ENCODE data around the gene KDM6B. TPM values are rescaled to one million over a fixed set of nuclear protein-coding genes. Genes with fewer than 3 reads are reported as not detected.
A peak's percentile ranks its signal among the peaks of the same experiment; 100 is the strongest.

The KDM6B gene
- total and polyA plus RNA-seq, 8 donors, result 4.6 to 27.2 (median 10.9) TPM

DNA sequence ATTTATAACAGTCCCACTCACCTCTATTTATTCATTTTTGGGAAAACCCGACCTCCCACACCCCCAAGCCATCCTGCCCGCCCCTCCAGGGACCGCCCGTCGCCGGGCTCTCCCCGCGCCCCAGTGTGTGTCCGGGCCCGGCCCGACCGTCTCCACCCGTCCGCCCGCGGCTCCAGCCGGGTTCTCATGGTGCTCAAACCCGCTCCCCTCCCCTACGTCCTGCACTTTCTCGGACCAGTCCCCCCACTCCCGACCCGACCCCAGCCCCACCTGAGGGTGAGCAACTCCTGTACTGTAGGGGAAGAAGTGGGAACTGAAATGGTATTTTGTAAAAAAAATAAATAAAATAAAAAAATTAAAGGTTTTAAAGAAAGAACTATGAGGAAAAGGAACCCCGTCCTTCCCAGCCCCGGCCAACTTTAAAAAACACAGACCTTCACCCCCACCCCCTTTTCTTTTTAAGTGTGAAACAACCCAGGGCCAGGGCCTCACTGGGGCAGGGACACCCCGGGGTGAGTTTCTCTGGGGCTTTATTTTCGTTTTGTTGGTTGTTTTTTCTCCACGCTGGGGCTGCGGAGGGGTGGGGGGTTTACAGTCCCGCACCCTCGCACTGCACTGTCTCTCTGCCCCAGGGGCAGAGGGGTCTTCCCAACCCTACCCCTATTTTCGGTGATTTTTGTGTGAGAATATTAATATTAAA is 20.2 kb downstream of the KDM6B start:
- no peaks in the 10 kb centered on the region for H3K9me3 ChIP-seq
- DNase-seq, result peak in 1 of 2 donors; percentile 22
- H3K4me3 ChIP-seq, result peak overlapping the region in 2 of 4 donors; percentile 70 to 77
- H3K4me1 ChIP-seq, result peaks cover 41 to 68% (median 55%) of the 10 kb centered on the region in 4 donors
- 77 to 83% (median 81%) methylated on average over 31 of the region's 31 CpGs for WGBS, 5 donors
- no peaks in the 10 kb centered on the region for H3K27me3 ChIP-seq
- peak overlapping the region in 4 of 5 donors; percentile 23 to 96 (median 94) for H3K27ac ChIP-seq
- peaks cover 44 to 64% (median 52%) of the 10 kb centered on the region in 4 donors for H3K36me3 ChIP-seq
- TF ChIP-seq EP300 (IDR thresholded peaks at IDR 0.05), result no peak
- TF ChIP-seq, protein P1, sequence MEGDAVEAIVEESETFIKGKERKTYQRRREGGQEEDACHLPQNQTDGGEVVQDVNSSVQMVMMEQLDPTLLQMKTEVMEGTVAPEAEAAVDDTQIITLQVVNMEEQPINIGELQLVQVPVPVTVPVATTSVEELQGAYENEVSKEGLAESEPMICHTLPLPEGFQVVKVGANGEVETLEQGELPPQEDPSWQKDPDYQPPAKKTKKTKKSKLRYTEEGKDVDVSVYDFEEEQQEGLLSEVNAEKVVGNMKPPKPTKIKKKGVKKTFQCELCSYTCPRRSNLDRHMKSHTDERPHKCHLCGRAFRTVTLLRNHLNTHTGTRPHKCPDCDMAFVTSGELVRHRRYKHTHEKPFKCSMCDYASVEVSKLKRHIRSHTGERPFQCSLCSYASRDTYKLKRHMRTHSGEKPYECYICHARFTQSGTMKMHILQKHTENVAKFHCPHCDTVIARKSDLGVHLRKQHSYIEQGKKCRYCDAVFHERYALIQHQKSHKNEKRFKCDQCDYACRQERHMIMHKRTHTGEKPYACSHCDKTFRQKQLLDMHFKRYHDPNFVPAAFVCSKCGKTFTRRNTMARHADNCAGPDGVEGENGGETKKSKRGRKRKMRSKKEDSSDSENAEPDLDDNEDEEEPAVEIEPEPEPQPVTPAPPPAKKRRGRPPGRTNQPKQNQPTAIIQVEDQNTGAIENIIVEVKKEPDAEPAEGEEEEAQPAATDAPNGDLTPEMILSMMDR (IDR thresholded peaks at IDR 0.05), result no peak
- TF ChIP-seq POLR2A (IDR thresholded peaks at IDR 0.05), result no peak
- no peak for TF ChIP-seq POLR2AphosphoS5 (IDR thresholded peaks at IDR 0.05)
- intact Hi-C loops (cut with DNase I; ENCODE audit: low total_unique reads), result loop anchor here (10.0 kb wide), 1 partner anchor 109 kb away; no protein-coding TSS in a partner anchor

DNA sequence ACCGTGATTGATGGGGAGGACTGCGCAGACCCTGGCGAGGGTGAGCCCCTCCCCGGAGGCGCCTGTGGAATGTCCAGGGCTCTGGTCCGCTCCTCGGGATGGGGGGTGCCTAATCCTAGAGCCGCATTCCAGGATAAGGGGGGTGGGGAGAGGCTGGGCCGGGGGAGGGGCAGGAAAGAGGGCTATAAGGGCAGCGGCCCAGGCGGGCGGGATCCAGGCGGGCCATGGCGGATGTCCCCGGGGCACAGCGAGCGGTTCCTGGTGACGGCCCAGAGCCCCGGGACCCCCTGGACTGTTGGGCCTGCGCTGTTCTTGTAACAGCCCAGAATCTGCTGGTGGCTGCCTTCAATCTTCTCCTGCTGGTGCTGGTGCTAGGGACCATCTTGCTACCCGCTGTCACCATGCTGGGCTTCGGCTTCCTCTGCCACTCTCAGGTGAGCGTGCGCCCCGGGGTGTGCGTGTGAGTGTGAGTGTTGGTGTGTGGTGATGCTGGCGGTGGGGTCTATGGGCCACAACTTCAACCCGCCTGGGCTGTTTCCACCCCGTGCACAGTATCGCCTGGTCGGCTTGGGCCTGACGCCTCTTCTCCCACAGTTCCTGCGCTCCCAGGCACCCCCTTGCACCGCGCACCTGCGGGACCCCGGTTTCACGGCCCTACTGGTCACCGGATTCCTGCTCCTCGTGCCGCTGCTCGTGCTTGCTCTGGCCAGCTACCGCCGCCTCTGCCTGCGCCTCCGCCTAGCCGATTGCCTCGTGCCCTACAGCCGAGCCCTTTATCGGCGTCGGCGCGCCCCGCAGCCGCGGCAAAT is 21.0 kb downstream of the KDM6B start, which contains the start of gene TMEM88:
TMEM88 (plus strand) TSS at position 216 of the 809 bp plus-strand sequence; CDS start at position 225, 9 bp downstream.
- Histone ChIP-seq H3K36me3 (peaks cover 35 to 61% (median 47%) of the 10 kb centered on the region in 4 donors), H3K27me3 (no peaks in the 10 kb centered on the region), H3K4me3 (peak within 1 kb of the TSS; percentile 64 to 77 (median 68)), H3K27ac (peak within 1 kb of the TSS; percentile 93 to 96 (median 94)), H3K4me1 (peaks cover 42 to 69% (median 55%) of the 10 kb centered on the region in 4 donors), H3K9me3 (no peaks in the 10 kb centered on the region)
- intact Hi-C loops (cut with DNase I; ENCODE audit: low total_unique reads), result loop anchor here (10.0 kb wide), 1 partner anchor 110 kb away; no protein-coding TSS in a partner anchor
- peak in 1 of 2 donors; percentile 51 for DNase-seq
- WGBS, 5 donors, result 64 to 75% (median 72%) methylated on average over 44 to 57 of the region's 57 CpGs
- TF ChIP-seq POLR2AphosphoS5 (IDR thresholded peaks at IDR 0.05), result no peak
- TF ChIP-seq, protein P1 (IDR thresholded peaks at IDR 0.05), result no peak
- no peak for TF ChIP-seq POLR2A (IDR thresholded peaks at IDR 0.05)
- no peak for TF ChIP-seq EP300 (IDR thresholded peaks at IDR 0.05)

DNA sequence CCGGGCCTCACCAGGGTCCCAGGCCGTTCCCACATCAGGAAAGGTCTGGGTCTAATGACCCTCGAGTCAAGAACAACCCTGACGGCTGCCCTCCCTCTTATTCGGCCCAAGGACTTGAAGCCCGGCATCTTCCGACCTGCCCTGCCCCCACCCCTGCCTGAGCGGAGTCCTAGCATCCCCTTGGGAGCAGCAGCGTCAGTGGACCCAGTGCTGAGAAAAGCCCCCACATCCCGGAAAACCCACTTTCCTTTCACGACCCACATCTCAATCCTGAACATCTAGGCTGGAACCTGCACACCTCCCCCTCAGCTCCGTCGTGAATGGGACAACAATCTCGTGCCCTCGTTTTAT is 21.6 kb downstream of the KDM6B start:
- Histone ChIP-seq H3K9me3 (no peaks in the 10 kb centered on the region), H3K27me3 (no peaks in the 10 kb centered on the region), H3K27ac (peak overlapping the region; percentile 93 to 96 (median 94)), H3K4me1 (peaks cover 42 to 65% (median 55%) of the 10 kb centered on the region in 4 donors), H3K36me3 (peaks cover 30 to 57% (median 46%) of the 10 kb centered on the region in 4 donors), H3K4me3 (peak overlapping the region; percentile 64 to 77 (median 68))
- no peak for DNase-seq
- 31 to 43% (median 41%) methylated on average over 12 to 15 of the region's 15 CpGs for WGBS, 5 donors
- intact Hi-C loops (cut with DNase I; ENCODE audit: low total_unique reads), result loop anchor here (10.0 kb wide), 1 partner anchor 111 kb away; no protein-coding TSS in a partner anchor
- no peak for TF ChIP-seq POLR2AphosphoS5 (IDR thresholded peaks at IDR 0.05)
- TF ChIP-seq, protein P1 (IDR thresholded peaks at IDR 0.05), result no peak
- TF ChIP-seq EP300 (IDR thresholded peaks at IDR 0.05), result no peak
- no peak for TF ChIP-seq POLR2A (IDR thresholded peaks at IDR 0.05)

Data from stomach (tissue), 9 donors.